ENCODE results near the gene DIAPH2.

DNA sequence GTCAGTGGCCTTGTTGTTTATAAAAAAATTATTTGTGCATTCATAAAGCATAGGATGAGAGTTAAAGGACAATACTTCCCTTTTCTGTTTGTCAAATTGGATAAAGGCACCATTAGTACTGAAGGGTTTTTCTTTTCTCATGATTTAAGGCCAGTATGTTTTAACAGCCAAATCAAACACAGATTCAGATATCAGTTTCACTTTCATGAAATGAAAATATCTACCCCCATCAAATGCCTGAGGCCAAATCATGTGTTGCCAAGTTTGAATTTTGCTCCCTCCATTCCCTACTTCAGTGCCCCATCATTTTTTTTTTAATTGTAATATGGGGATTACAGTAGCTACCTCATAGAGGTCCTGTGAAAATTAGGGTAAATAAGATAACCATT, 944.9 kb downstream of the DIAPH2 start:
- TF ChIP-seq, protein P1, sequence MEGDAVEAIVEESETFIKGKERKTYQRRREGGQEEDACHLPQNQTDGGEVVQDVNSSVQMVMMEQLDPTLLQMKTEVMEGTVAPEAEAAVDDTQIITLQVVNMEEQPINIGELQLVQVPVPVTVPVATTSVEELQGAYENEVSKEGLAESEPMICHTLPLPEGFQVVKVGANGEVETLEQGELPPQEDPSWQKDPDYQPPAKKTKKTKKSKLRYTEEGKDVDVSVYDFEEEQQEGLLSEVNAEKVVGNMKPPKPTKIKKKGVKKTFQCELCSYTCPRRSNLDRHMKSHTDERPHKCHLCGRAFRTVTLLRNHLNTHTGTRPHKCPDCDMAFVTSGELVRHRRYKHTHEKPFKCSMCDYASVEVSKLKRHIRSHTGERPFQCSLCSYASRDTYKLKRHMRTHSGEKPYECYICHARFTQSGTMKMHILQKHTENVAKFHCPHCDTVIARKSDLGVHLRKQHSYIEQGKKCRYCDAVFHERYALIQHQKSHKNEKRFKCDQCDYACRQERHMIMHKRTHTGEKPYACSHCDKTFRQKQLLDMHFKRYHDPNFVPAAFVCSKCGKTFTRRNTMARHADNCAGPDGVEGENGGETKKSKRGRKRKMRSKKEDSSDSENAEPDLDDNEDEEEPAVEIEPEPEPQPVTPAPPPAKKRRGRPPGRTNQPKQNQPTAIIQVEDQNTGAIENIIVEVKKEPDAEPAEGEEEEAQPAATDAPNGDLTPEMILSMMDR (IDR thresholded peaks at IDR 0.05), result no peak
- no peak for TF ChIP-seq POLR2A (IDR thresholded peaks at IDR 0.05)
